HepG2 (cell line): ENCODE data around the gene SYTL3. TPM values are rescaled to one million over a fixed set of nuclear protein-coding genes. Genes with fewer than 3 reads are reported as not detected.

ENCODE experiments used
- ARID2 ChIP-seq: sonication (generic); formaldehyde crosslinking; IDR thresholded peaks from 2 replicates; pipeline ENCODE4 v1.8.1; 2022; ENCODE audit warnings: mild to moderate bottlenecking, missing genetic modification reagents, borderline replicate concordance
- CERS6 ChIP-seq: sonication (generic); formaldehyde crosslinking; IDR thresholded peaks from 2 replicates; pipeline ENCODE4 v1.5.0; 2020; ENCODE audit warnings: missing genetic modification reagents
- CTCF ChIP-seq: sonication (generic); formaldehyde crosslinking; IDR thresholded peaks from 2 replicates; pipeline ENCODE4 v1.5.0; 2020; ENCODE audit warnings: mild to moderate bottlenecking, missing genetic modification reagents, moderate library complexity
- GFI1 ChIP-seq: sonication (generic); formaldehyde crosslinking; IDR thresholded peaks from 2 replicates; pipeline ENCODE4 v1.5.0; 2020; ENCODE audit warnings: missing genetic modification reagents, mild to moderate bottlenecking, borderline replicate concordance
- PREB ChIP-seq: sonication (generic); formaldehyde crosslinking; IDR thresholded peaks from 2 replicates; pipeline ENCODE4 v1.4.0; 2020; ENCODE audit warnings: missing genetic modification reagents
- SAP130 ChIP-seq: IDR thresholded peaks from 2 replicates; pipeline ENCODE4 v1.6.1; 2016; ENCODE audit warnings: low read depth
- STAT5B ChIP-seq: sonication (generic); formaldehyde crosslinking; IDR thresholded peaks from 2 replicates; pipeline ENCODE4 v1.4.0; 2020; ENCODE audit warnings: missing genetic modification reagents
- TBX3 ChIP-seq: fragments of 450-650 bp; IDR thresholded peaks from 2 replicates; pipeline ENCODE4 v1.6.1; 2017; ENCODE audit warnings: antibody characterized with exemption, mild to moderate bottlenecking, inconsistent platforms, borderline replicate concordance
- THRA ChIP-seq: sonication (generic); formaldehyde crosslinking; IDR thresholded peaks from 2 replicates; pipeline ENCODE4 v1.4.0; 2020; ENCODE audit warnings: missing genetic modification reagents, borderline replicate concordance
- TRAFD1 ChIP-seq: sonication (generic); formaldehyde crosslinking; IDR thresholded peaks from 2 replicates; pipeline ENCODE4 v1.5.1; 2020; ENCODE audit warnings: missing genetic modification reagents, mild to moderate bottlenecking, borderline replicate concordance
- ZFY ChIP-seq: sonication (generic); formaldehyde crosslinking; IDR thresholded peaks from 2 replicates; pipeline ENCODE4 v1.4.0; 2020; ENCODE audit warnings: missing genetic modification reagents
- ZNF639 ChIP-seq: conservative IDR thresholded peaks from 2 replicates; pipeline ENCODE4 v1.6.1; 2018; ENCODE audit warnings: missing genetic modification reagents
- polyA plus RNA-seq, 8 experiments: library from polyadenylated mRNA; depleted of rRNA in 3 of 8; stranded (reverse) in 7 of 8; unstranded in 1 of 8; fragments of >200 nt; fragmentation: Illumina TruSeq in 4 of 8; extraction: Trizol in 4 of 8; gene quantifications; 2 replicates each; pipeline versions ENCODE4 v1.2.1 to v1.2.3, GENCODE V29; 2011 to 2016; ENCODE audit warnings: low read depth in 4 of 8, missing spikeins in 1 of 8, mixed read lengths in 1 of 8; ENCODE audit not compliant: insufficient read depth in 1 of 8
- total RNA-seq, 5 experiments: library from RNA; depleted of rRNA; stranded (reverse); fragments of >200 nt; fragmentation: Illumina TruSeq; extraction: Trizol; gene quantifications; 2 replicates each; pipeline ENCODE4 v1.2.3, GENCODE V29; 2016; ENCODE audit warnings: low read depth in 1 of 5

SYTL3 gene
- total and polyA plus RNA-seq, 2 of the 13 experiments (the other 11 are each of a cell fraction or from before 2014, with no cell fraction given) = 0.11 to 0.28 TPM

- TF ChIP-seq TBX3 = 0 out of 2 replicates have a peak, but pooled peaks have one; percentile 2
- TF ChIP-seq GFI1 (CRISPR knock-in tag) = 0 out of 2 replicates have a peak, but pooled peaks have one; percentile 5
- TF ChIP-seq SAP130 (CRISPR knock-in tag) = 0 out of 2 replicates have a peak, but pooled peaks have one; percentile 6
- 0 out of 2 replicates have a peak, but pooled peaks have one; percentile 64 for TF ChIP-seq ARID2 (CRISPR knock-in tag)
- TF ChIP-seq ZFY (CRISPR knock-in tag) = no peak
- 0 out of 2 replicates have a peak, but pooled peaks have one; percentile 5 for TF ChIP-seq CERS6 (CRISPR knock-in tag)
- TF ChIP-seq TRAFD1 (CRISPR knock-in tag) = 0 out of 2 replicates have a peak, but pooled peaks have one; percentile 51
- no peak for TF ChIP-seq ZNF639 (CRISPR knock-in tag)
- TF ChIP-seq STAT5B (CRISPR knock-in tag) = no peak
- TF ChIP-seq PREB = no peak
- no peak for TF ChIP-seq THRA
- peak; percentile 4; the same call in 1 of the 2 replicates for TF ChIP-seq CTCF
- TF ChIP-seq, all 625 proteins: peak for 18
These were observed 4.5 kb upstream of the SYTL3 start (continued) for GRCh38 chr6:158645064-158646022.
